Thyroid gland (tissue), 4 donors: ENCODE measurements around the gene BOK.

Source experiments
- POLR2A ChIP-seq, 2 donors: fragments of 450-650 bp; IDR thresholded peaks; one replicate each; pipeline ENCODE4 v1.6.1; 2017; ENCODE audit warnings: antibody characterized with exemption in 2 of 2, mild to moderate bottlenecking in 2 of 2, moderate library complexity in 1 of 2
- TF ChIP-seq, protein P1 (sequence below), 6 experiments: fragments of 200-600 bp in 3 of 6; fragments of 450-650 bp in 3 of 6; sonication (generic) in 3 of 6; IDR thresholded peaks; one replicate each; pipeline ENCODE4 v1.5.1; 2016 to 2019; ENCODE audit warnings: antibody characterized with exemption in 6 of 6, mild to moderate bottlenecking in 2 of 6, inconsistent platforms in 1 of 6, moderate library complexity in 1 of 6

- no peak for TF ChIP-seq POLR2A (IDR thresholded peaks at IDR 0.05)
- TF ChIP-seq, protein P1, sequence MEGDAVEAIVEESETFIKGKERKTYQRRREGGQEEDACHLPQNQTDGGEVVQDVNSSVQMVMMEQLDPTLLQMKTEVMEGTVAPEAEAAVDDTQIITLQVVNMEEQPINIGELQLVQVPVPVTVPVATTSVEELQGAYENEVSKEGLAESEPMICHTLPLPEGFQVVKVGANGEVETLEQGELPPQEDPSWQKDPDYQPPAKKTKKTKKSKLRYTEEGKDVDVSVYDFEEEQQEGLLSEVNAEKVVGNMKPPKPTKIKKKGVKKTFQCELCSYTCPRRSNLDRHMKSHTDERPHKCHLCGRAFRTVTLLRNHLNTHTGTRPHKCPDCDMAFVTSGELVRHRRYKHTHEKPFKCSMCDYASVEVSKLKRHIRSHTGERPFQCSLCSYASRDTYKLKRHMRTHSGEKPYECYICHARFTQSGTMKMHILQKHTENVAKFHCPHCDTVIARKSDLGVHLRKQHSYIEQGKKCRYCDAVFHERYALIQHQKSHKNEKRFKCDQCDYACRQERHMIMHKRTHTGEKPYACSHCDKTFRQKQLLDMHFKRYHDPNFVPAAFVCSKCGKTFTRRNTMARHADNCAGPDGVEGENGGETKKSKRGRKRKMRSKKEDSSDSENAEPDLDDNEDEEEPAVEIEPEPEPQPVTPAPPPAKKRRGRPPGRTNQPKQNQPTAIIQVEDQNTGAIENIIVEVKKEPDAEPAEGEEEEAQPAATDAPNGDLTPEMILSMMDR (IDR thresholded peaks at IDR 0.05), result no peak
Measured at GRCh38 chr2:241568726-241569125, 10.2 kb downstream of the BOK start.
